ENCODE data around the gene SLC2A1.

DNA sequence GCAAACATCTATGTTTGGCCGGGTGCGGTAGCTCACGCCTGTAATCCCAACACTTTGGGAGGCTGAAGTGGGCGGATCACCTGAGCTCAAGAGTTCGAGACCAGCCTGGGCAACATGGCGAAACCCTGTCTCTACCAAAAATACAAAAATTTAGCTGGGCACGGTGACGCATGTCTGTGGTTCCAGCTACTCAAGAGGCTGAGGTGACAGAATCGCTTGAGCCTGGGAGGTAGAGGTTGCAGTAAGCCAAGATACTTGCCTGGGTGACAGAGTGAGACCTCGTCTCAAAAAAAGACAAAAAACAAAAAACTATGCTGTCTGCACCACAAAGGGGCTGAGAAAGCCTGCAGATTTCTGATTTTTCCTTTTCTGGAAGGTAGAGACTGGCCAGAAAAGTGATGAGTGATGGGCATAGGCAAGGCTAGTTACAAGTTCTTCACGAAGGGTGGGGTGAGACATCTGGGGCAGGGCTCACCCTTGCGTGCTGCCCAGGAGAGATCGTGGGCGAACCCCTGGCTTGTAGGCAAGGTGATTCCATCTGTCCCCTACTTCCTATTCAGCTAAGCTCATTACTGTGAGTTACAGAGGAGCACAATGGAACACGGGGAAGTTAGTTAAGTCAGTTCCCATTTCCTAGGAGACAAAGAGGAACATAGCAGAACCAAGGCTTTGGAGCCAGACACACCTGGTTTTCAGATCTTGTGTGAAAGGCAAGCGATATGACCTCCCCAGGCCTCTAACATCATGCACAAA, 3.2 kb downstream of the SLC2A1 start:
- TF ChIP-seq POLR2A (IDR thresholded peaks at IDR 0.05; ENCODE audit: low read length): peak; percentile 52
- no peak for TF ChIP-seq GATA1 (IDR thresholded peaks at IDR 0.05; ENCODE audit: low read depth, low read length)

Data from erythroblast (primary cell).